Kidney (tissue), 14 donors: ENCODE measurements around the gene SLC39A6. TPM values are rescaled to one million over a fixed set of nuclear protein-coding genes. Genes with fewer than 3 reads are reported as not detected.

Experiments
- DNase-seq, 5 donors: peaks; one replicate each; pipeline ENCODE4 v3.0.0-alpha.2; 2013 to 2020
- FAIRE-seq: peaks from 2 replicates; lab custom pipeline; 2012; peaks lifted over from hg19 to GRCh38; lab: Jason Lieb, UNC
- H3K27ac ChIP-seq, 2 donors: one replicate each; pipeline ENCODE4 v1.7.0; 2013; ENCODE audit warnings: low read depth in 2 of 2, low read length in 2 of 2, inconsistent platforms in 1 of 2
- H3K27me3 ChIP-seq: one replicate; pipeline ENCODE4 v1.7.1; 2013; ENCODE audit warnings: low read length, inconsistent platforms; ENCODE audit not compliant: control insufficient read depth, insufficient read depth
- H3K36me3 ChIP-seq, 3 donors: one replicate each; pipeline versions ENCODE4 v1.7.0 to v1.7.1; 2013; ENCODE audit warnings: low read length in 3 of 3, control low read depth in 1 of 3, inconsistent platforms in 1 of 3; ENCODE audit not compliant: insufficient read depth in 3 of 3, control insufficient read depth in 2 of 3
- H3K4me1 ChIP-seq, 3 donors: one replicate each; pipeline versions ENCODE4 v1.7.0 to v1.7.1; 2013; ENCODE audit warnings: low read length in 3 of 3, inconsistent platforms in 1 of 3, low read depth in 1 of 3; ENCODE audit not compliant: control insufficient read depth in 2 of 3, insufficient read depth in 2 of 3
- H3K4me3 ChIP-seq, 3 donors: one replicate each; pipeline versions ENCODE4 v1.7.0 to v1.8.1; 2013; ENCODE audit warnings: low read length in 3 of 3, control low read depth in 1 of 3, inconsistent platforms in 1 of 3
- H3K9ac ChIP-seq, 3 donors: one replicate each; pipeline versions ENCODE4 v1.7.0 to v1.7.1; 2013; ENCODE audit warnings: low read length in 3 of 3, control low read depth in 1 of 3, inconsistent platforms in 1 of 3
- H3K9me3 ChIP-seq, 3 donors: one replicate each; pipeline versions ENCODE4 v1.7.0 to v1.7.1; 2013; ENCODE audit warnings: low read length in 3 of 3, control low read depth in 1 of 3, inconsistent platforms in 1 of 3; ENCODE audit not compliant: control insufficient read depth in 2 of 3, insufficient read depth in 1 of 3
- intact Hi-C: fragments of 100-400 bp; cut with DNase I; formaldehyde crosslinking; loops from one replicate; pipeline ENCODE4 v1.11.1; 2022
- polyA plus RNA-seq: library from polyadenylated mRNA; stranded (reverse); fragments of 350-450 nt; fragmentation: Illumina TruSeq; extraction: RNeasy Lipid Tissue Mini Kit (QIAGEN cat#74804); gene quantifications from one replicate; pipeline ENCODE4 v1.2.3, GENCODE V29; 2014; ENCODE audit warnings: low read depth, low replicate concordance; ENCODE audit not compliant: insufficient read depth
- total RNA-seq: library from RNA; stranded (reverse); fragmentation: NEBNext Ultra II Directional; extraction: Animal tissue kit (Norgen Biotek cat#: 25700); gene quantifications from one replicate; pipeline ENCODE4 v1.2.1, GENCODE V29; 2021
- TF ChIP-seq, protein P1 (sequence below): IDR thresholded peaks from 3 replicates; pipeline ENCODE4 v1.5.1; 2012; ENCODE audit warnings: mild to moderate bottlenecking, moderate library complexity, borderline replicate concordance; ENCODE audit not compliant: insufficient read depth; ENCODE audit errors: extremely low read depth
- donor health status: control.
- donor health status: control.
- donor health status: control.
- donor health status: control.
- donor health status: control.
- donor health status: DM: yes; HTN: yes; CAD: no.
- donor health status: Normal renal cell carcinoma (clear cell type).

The SLC39A6 gene
- total and polyA plus RNA-seq, 2 donors from 2014 or later = 27.3 to 44.7 TPM

- Histone ChIP-seq H3K4me1 (no peaks in the 10 kb centered on the region), H3K27me3 (no peaks in the 10 kb centered on the region), H3K9me3 (no peaks in the 10 kb centered on the region), H3K4me3 (no peak overlapping the region), H3K27ac (no peak overlapping the region), H3K36me3 (peaks cover 11 to 42% (median 22%) of the 10 kb centered on the region in 3 donors), H3K9ac (no peak overlapping the region)
- TF ChIP-seq, protein P1, sequence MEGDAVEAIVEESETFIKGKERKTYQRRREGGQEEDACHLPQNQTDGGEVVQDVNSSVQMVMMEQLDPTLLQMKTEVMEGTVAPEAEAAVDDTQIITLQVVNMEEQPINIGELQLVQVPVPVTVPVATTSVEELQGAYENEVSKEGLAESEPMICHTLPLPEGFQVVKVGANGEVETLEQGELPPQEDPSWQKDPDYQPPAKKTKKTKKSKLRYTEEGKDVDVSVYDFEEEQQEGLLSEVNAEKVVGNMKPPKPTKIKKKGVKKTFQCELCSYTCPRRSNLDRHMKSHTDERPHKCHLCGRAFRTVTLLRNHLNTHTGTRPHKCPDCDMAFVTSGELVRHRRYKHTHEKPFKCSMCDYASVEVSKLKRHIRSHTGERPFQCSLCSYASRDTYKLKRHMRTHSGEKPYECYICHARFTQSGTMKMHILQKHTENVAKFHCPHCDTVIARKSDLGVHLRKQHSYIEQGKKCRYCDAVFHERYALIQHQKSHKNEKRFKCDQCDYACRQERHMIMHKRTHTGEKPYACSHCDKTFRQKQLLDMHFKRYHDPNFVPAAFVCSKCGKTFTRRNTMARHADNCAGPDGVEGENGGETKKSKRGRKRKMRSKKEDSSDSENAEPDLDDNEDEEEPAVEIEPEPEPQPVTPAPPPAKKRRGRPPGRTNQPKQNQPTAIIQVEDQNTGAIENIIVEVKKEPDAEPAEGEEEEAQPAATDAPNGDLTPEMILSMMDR = no peak
- DNase-seq (no peak), FAIRE-seq (no peak)
- intact Hi-C loops = no loop called here
These were observed 38.6 kb upstream of the SLC39A6 start for GRCh38 chr18:36167692-36168218.

- no peak overlapping the region for H3K9ac ChIP-seq
- H3K36me3 ChIP-seq = peaks cover 9 to 37% (median 29%) of the 10 kb centered on the region in 3 donors
- TF ChIP-seq, protein P1 = no peak
- no peak overlapping the region for H3K27ac ChIP-seq
- no peak overlapping the region for H3K4me3 ChIP-seq
- no peak for FAIRE-seq
- DNase-seq = no peak
- H3K4me1 ChIP-seq = no peaks in the 10 kb centered on the region
- intact Hi-C loops = no loop called here
- no peaks in the 10 kb centered on the region for H3K9me3 ChIP-seq
- no peaks in the 10 kb centered on the region for H3K27me3 ChIP-seq
These were observed 33.8 kb upstream of the SLC39A6 start for GRCh38 chr18:36162981-36163380.

DNA sequence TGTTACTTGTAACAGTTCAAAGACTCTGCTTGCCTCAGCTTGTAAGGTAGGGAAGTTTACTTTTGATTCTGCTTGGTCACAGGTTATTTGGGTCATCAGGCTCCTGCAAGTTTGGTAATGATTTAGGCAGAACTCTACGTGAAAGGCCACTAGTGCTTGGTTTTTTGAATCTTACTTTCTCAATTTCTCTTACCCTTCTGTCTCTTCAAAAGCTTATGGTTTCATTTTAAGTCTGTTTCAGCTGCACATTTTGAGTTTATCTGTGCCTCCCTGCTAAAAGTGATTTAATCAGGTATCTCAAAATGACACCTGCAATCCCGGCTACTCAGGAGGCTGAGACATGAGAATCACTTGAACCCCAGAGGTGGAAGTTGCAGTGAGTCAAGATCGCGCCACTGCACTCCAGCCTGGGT, 31.8 kb upstream of the SLC39A6 start:
- peaks cover 8 to 38% (median 29%) of the 10 kb centered on the region in 3 donors for H3K36me3 ChIP-seq
- FAIRE-seq = no peak
- no peak overlapping the region for H3K27ac ChIP-seq
- intact Hi-C loops = no loop called here
- TF ChIP-seq, protein P1 = no peak
- H3K9me3 ChIP-seq = no peaks in the 10 kb centered on the region
- H3K27me3 ChIP-seq = no peaks in the 10 kb centered on the region
- no peak overlapping the region for H3K4me3 ChIP-seq
- DNase-seq = no peak
- no peak overlapping the region for H3K9ac ChIP-seq
- no peaks in the 10 kb centered on the region for H3K4me1 ChIP-seq
